Brain pericyte (primary cell): ENCODE data around the gene G3BP2.
"Not testable (repeated sequence)": the region's sequence is repeated elsewhere in the genome, so short reads cannot be mapped to it uniquely, and the experiment has no call there.

Experiments used
- DNase-seq: peaks from one replicate; pipeline ENCODE4 v3.0.0-alpha.2; 2012; ENCODE audit warnings: low read depth, low spot score

The G3BP2 gene

GRCh38 chr4:75683482-75684155 is 10.4 kb upstream of the G3BP2 start:
- no peak for DNase-seq

- no peak for DNase-seq
Observed at GRCh38 chr4:75679876-75680575, 6.8 kb upstream of the G3BP2 start.

- DNase-seq = no peak
Observed at GRCh38 chr4:75678965-75679364, 5.8 kb upstream of the G3BP2 start.

- DNase-seq = no peak
Observed at GRCh38 chr4:75678473-75678872, 5.3 kb upstream of the G3BP2 start.

- DNase-seq = no peak
Observed at GRCh38 chr4:75675004-75675531, 1.9 kb upstream of the G3BP2 start.

GRCh38 chr4:75673959-75674328 is 733 bp upstream of the G3BP2 start:
- no peak for DNase-seq

- no peak for DNase-seq
Observed at GRCh38 chr4:75672461-75673026, 667 bp downstream of the G3BP2 start.

- no peak for DNase-seq
Observed at GRCh38 chr4:75671802-75672421, 1.3 kb downstream of the G3BP2 start.

GRCh38 chr4:75668596-75668995 is 4.6 kb downstream of the G3BP2 start:
- no peak for DNase-seq

- not testable (repeated sequence) for DNase-seq
Observed at GRCh38 chr4:75667636-75668035, 5.6 kb downstream of the G3BP2 start.

GRCh38 chr4:75666299-75666698 is 6.9 kb downstream of the G3BP2 start:
- no peak for DNase-seq

- DNase-seq = not testable (repeated sequence)
Observed at GRCh38 chr4:75664604-75665003, 8.6 kb downstream of the G3BP2 start.

- no peak for DNase-seq
Observed at GRCh38 chr4:75662626-75663025, 10.6 kb downstream of the G3BP2 start.

GRCh38 chr4:75660491-75660890 is 12.7 kb downstream of the G3BP2 start:
- DNase-seq = no peak

GRCh38 chr4:75659512-75660031 is 13.6 kb downstream of the G3BP2 start:
- DNase-seq = no peak

- DNase-seq = no peak
Observed at GRCh38 chr4:75658876-75659275, 14.3 kb downstream of the G3BP2 start.

- no peak for DNase-seq
Observed at GRCh38 chr4:75655562-75655961, 17.6 kb downstream of the G3BP2 start.

- DNase-seq = no peak
Observed at GRCh38 chr4:75654905-75655304, 18.3 kb downstream of the G3BP2 start.

- DNase-seq = no peak
Observed at GRCh38 chr4:75653845-75654503, 19.2 kb downstream of the G3BP2 start.

GRCh38 chr4:75644095-75644494 is 29.1 kb downstream of the G3BP2 start:
- DNase-seq = no peak

GRCh38 chr4:75643651-75644050 is 29.6 kb downstream of the G3BP2 start:
- no peak for DNase-seq
